ENCODE results near the gene PAN3. TPM values are rescaled to one million over a fixed set of nuclear protein-coding genes. Genes with fewer than 3 reads are reported as not detected.
A peak's percentile ranks its signal among the peaks of the same experiment; 100 is the strongest.

PAN3 gene
- total and polyA plus RNA-seq, 5 donors from 2014 or later = 3.1 to 81.4 (median 3.6) TPM

DNA sequence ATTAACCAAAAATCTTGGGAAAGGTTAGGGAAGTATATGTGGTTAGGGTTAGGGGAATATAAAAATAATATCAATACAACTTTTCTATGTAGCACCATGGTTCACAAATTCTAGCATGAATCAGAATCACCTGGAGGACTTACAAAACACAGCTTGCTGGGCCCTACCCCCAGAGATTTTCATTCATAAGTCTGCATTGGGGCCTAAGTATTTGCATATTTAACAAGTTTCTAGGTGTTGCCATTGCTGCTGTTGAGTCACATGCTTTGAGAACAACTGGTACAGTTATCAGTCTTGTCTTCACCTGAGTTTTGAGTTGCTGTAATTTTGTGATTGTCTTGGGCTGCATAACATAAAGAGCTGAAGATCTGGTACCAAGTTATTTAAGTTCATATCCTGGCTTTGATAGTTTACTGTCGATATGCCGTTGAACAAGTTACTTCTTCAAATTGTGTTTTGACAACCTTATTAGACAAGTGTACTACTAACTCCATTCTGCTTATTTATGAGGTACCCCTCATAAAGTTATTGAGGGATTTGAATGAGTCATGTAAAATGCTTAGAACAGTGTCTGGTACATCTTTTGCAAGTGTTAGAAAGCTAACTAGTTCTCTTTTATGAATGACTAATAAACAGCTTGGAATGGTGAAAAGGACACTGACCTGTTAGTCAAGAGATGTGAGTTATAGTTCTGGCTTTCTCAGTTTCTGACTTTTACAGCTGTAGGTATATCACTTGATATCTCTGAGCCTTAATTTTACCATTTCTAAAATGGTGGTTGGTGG is 132.9 kb downstream of the PAN3 start:
- H3K36me3 ChIP-seq (ENCODE audit: control insufficient read depth, insufficient read depth, low read length) = peaks cover 81% of the 10 kb centered on the region
- Mint-ChIP-seq H3K4me3 (no peak overlapping the region), H3K27ac (peak overlapping the region in 1 of 3 donors; percentile 53), H3K36me3 (peaks cover 41% of the 10 kb centered on the region), H3K9me3 (no peaks in the 10 kb centered on the region), H3K27me3 (no peaks in the 10 kb centered on the region), H3K4me1 (peaks cover 10 to 24% (median 16%) of the 10 kb centered on the region in 4 donors)
- H3K9me3 ChIP-seq (ENCODE audit: control insufficient read depth in 2 of 2, low read length in 2 of 2) = no peaks in the 10 kb centered on the region
- no peak overlapping the region for H3K4me3 ChIP-seq (ENCODE audit: low read depth, low read length)
- no peaks in the 10 kb centered on the region for H3K27me3 ChIP-seq (ENCODE audit: control insufficient read depth, insufficient read depth, low read length)
- peaks cover 4% of the 10 kb centered on the region for H3K4me1 ChIP-seq (ENCODE audit: control insufficient read depth, insufficient read depth, low read length, poor library complexity, severe bottlenecking)
- DNase-seq (no peak), ATAC-seq (ENCODE audit: low read depth in 2 of 2) (no peak)
- H3K27ac ChIP-seq (ENCODE audit: insufficient read depth, low read length, poor library complexity, severe bottlenecking) = no peak overlapping the region

GRCh38 chr13:28273919-28274318 is 135.6 kb downstream of the PAN3 start:
- H3K4me1 ChIP-seq (ENCODE audit: control insufficient read depth, insufficient read depth, low read length, poor library complexity, severe bottlenecking) = no peaks in the 10 kb centered on the region

DNA sequence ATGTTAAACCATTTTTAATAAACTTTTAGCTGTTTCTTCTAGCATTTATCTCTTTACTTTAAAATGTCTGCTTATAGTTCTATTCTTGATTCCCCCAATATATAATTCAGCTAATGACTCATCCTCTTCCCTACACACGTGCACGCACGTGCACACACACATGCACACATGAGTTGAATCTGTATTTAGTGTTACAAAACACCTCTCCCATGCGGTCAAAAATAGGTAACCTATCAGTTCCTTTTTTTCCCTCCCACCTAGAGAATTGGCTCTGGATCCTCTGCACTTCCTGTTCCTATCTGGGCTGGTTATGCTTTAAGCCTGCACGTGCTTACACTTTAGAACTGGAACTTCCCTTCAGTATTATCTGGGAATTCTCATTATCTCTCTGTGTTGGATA is 144.1 kb downstream of the PAN3 start:
- Mint-ChIP-seq H3K4me1 (peaks cover 0 to 22% (median 3%) of the 10 kb centered on the region in 4 donors), H3K27ac (peak overlapping the region in 1 of 3 donors; percentile 28), H3K9me3 (no peaks in the 10 kb centered on the region), H3K4me3 (no peak overlapping the region), H3K36me3 (peaks cover 52% of the 10 kb centered on the region), H3K27me3 (no peaks in the 10 kb centered on the region)
- Histone ChIP-seq H3K9me3 (ENCODE audit: control insufficient read depth in 2 of 2, low read length in 2 of 2) (no peaks in the 10 kb centered on the region), H3K4me3 (ENCODE audit: low read depth, low read length) (no peak overlapping the region), H3K27ac (ENCODE audit: insufficient read depth, low read length, poor library complexity, severe bottlenecking) (no peak overlapping the region), H3K27me3 (ENCODE audit: control insufficient read depth, insufficient read depth, low read length) (no peaks in the 10 kb centered on the region), H3K36me3 (ENCODE audit: control insufficient read depth, insufficient read depth, low read length) (peaks cover 63% of the 10 kb centered on the region), H3K4me1 (ENCODE audit: control insufficient read depth, insufficient read depth, low read length, poor library complexity, severe bottlenecking) (no peaks in the 10 kb centered on the region)
- no peak for ATAC-seq (ENCODE audit: low read depth in 2 of 2)
- no peak for DNase-seq

More at GRCh38 chr13:28273919-28274318, 135.6 kb downstream of the PAN3 start:
- H3K27ac ChIP-seq (ENCODE audit: insufficient read depth, low read length, poor library complexity, severe bottlenecking) = no peak overlapping the region
- H3K36me3 ChIP-seq (ENCODE audit: control insufficient read depth, insufficient read depth, low read length) = peaks cover 76% of the 10 kb centered on the region
- no peak for DNase-seq
- no peak overlapping the region for H3K4me3 ChIP-seq (ENCODE audit: low read depth, low read length)
- Mint-ChIP-seq H3K27ac (peak overlapping the region in 1 of 3 donors; percentile 65), H3K9me3 (no peaks in the 10 kb centered on the region), H3K36me3 (peaks cover 38% of the 10 kb centered on the region), H3K4me1 (peaks cover 1 to 20% (median 8%) of the 10 kb centered on the region in 4 donors), H3K4me3 (no peak overlapping the region), H3K27me3 (no peaks in the 10 kb centered on the region)
- no peaks in the 10 kb centered on the region for H3K9me3 ChIP-seq (ENCODE audit: control insufficient read depth in 2 of 2, low read length in 2 of 2)
- H3K27me3 ChIP-seq (ENCODE audit: control insufficient read depth, insufficient read depth, low read length) = no peaks in the 10 kb centered on the region
- ATAC-seq (ENCODE audit: low read depth in 2 of 2) = no peak

- Histone ChIP-seq H3K4me1 (ENCODE audit: control insufficient read depth, insufficient read depth, low read length, poor library complexity, severe bottlenecking) (no peaks in the 10 kb centered on the region), H3K27me3 (ENCODE audit: control insufficient read depth, insufficient read depth, low read length) (no peaks in the 10 kb centered on the region), H3K36me3 (ENCODE audit: control insufficient read depth, insufficient read depth, low read length) (peaks cover 66% of the 10 kb centered on the region), H3K27ac (ENCODE audit: insufficient read depth, low read length, poor library complexity, severe bottlenecking) (no peak overlapping the region), H3K9me3 (ENCODE audit: control insufficient read depth in 2 of 2, low read length in 2 of 2) (no peaks in the 10 kb centered on the region), H3K4me3 (ENCODE audit: low read depth, low read length) (no peak overlapping the region)
- H3K27ac Mint-ChIP-seq = peak overlapping the region in 1 of 3 donors; percentile 49
- H3K4me3 Mint-ChIP-seq = no peak overlapping the region
- H3K4me1 Mint-ChIP-seq = peaks cover 0 to 21% (median 2%) of the 10 kb centered on the region in 4 donors
- H3K36me3 Mint-ChIP-seq = peaks cover 51% of the 10 kb centered on the region
- no peaks in the 10 kb centered on the region for H3K9me3 Mint-ChIP-seq
- H3K27me3 Mint-ChIP-seq = no peaks in the 10 kb centered on the region
- DNase-seq = no peak
- ATAC-seq (ENCODE audit: low read depth in 2 of 2) = no peak
Measured at GRCh38 chr13:28283600-28283999, 145.3 kb downstream of the PAN3 start.

GRCh38 chr13:28286263-28286662 is 147.9 kb downstream of the PAN3 start:
- no peak overlapping the region for H3K4me3 ChIP-seq (ENCODE audit: low read depth, low read length)
- no peak overlapping the region for H3K4me3 Mint-ChIP-seq
- no peaks in the 10 kb centered on the region for H3K27me3 ChIP-seq (ENCODE audit: control insufficient read depth, insufficient read depth, low read length)
- no peak overlapping the region for H3K27ac ChIP-seq (ENCODE audit: insufficient read depth, low read length, poor library complexity, severe bottlenecking)
- H3K9me3 Mint-ChIP-seq = no peaks in the 10 kb centered on the region
- peaks cover 55% of the 10 kb centered on the region for H3K36me3 ChIP-seq (ENCODE audit: control insufficient read depth, insufficient read depth, low read length)
- DNase-seq (no peak), ATAC-seq (ENCODE audit: low read depth in 2 of 2) (no peak)
- peaks cover 42% of the 10 kb centered on the region for H3K36me3 Mint-ChIP-seq
- H3K27ac Mint-ChIP-seq = peak overlapping the region in 2 of 3 donors; percentile 18 to 63
- no peaks in the 10 kb centered on the region for H3K27me3 Mint-ChIP-seq
- peaks cover 0 to 12% (median under 1%) of the 10 kb centered on the region in 4 donors for H3K4me1 Mint-ChIP-seq
- H3K9me3 ChIP-seq (ENCODE audit: control insufficient read depth in 2 of 2, low read length in 2 of 2) = no peaks in the 10 kb centered on the region
- H3K4me1 ChIP-seq (ENCODE audit: control insufficient read depth, insufficient read depth, low read length, poor library complexity, severe bottlenecking) = no peaks in the 10 kb centered on the region

GRCh38 chr13:28297341-28297740 is 159.0 kb downstream of the PAN3 start:
- Histone ChIP-seq H3K4me3 (ENCODE audit: low read depth, low read length) (no peak overlapping the region), H3K9me3 (ENCODE audit: control insufficient read depth in 2 of 2, low read length in 2 of 2) (no peaks in the 10 kb centered on the region), H3K27me3 (ENCODE audit: control insufficient read depth, insufficient read depth, low read length) (no peaks in the 10 kb centered on the region), H3K36me3 (ENCODE audit: control insufficient read depth, insufficient read depth, low read length) (peaks cover 30% of the 10 kb centered on the region), H3K4me1 (ENCODE audit: control insufficient read depth, insufficient read depth, low read length, poor library complexity, severe bottlenecking) (no peaks in the 10 kb centered on the region), H3K27ac (ENCODE audit: insufficient read depth, low read length, poor library complexity, severe bottlenecking) (no peak overlapping the region)
- H3K27me3 Mint-ChIP-seq = peaks cover 4% of the 10 kb centered on the region
- peaks cover 24% of the 10 kb centered on the region for H3K36me3 Mint-ChIP-seq
- H3K4me3 Mint-ChIP-seq = no peak overlapping the region
- H3K9me3 Mint-ChIP-seq = peaks cover 0 to 2% (median 0%) of the 10 kb centered on the region in 7 donors
- no peak overlapping the region for H3K27ac Mint-ChIP-seq
- DNase-seq (no peak), ATAC-seq (ENCODE audit: low read depth in 2 of 2) (no peak)
- peaks cover 0 to 10% (median 7%) of the 10 kb centered on the region in 4 donors for H3K4me1 Mint-ChIP-seq

- Histone ChIP-seq H3K27me3 (ENCODE audit: control insufficient read depth, insufficient read depth, low read length) (no peaks in the 10 kb centered on the region), H3K4me3 (ENCODE audit: low read depth, low read length) (no peak overlapping the region), H3K4me1 (ENCODE audit: control insufficient read depth, insufficient read depth, low read length, poor library complexity, severe bottlenecking) (no peaks in the 10 kb centered on the region), H3K27ac (ENCODE audit: insufficient read depth, low read length, poor library complexity, severe bottlenecking) (no peak overlapping the region), H3K36me3 (ENCODE audit: control insufficient read depth, insufficient read depth, low read length) (peaks cover 5% of the 10 kb centered on the region), H3K9me3 (ENCODE audit: control insufficient read depth in 2 of 2, low read length in 2 of 2) (no peaks in the 10 kb centered on the region)
- Mint-ChIP-seq H3K27me3 (peaks cover 4% of the 10 kb centered on the region), H3K9me3 (peaks cover 0 to 2% (median 0%) of the 10 kb centered on the region in 7 donors), H3K27ac (no peak overlapping the region), H3K4me3 (no peak overlapping the region), H3K4me1 (peaks cover 0 to 10% (median 7%) of the 10 kb centered on the region in 4 donors), H3K36me3 (peaks cover 6% of the 10 kb centered on the region)
- DNase-seq (no peak), ATAC-seq (ENCODE audit: low read depth in 2 of 2) (no peak)
Measured at GRCh38 chr13:28299916-28300315, 161.6 kb downstream of the PAN3 start.

- Mint-ChIP-seq H3K4me1 (peaks cover 0 to 10% (median 7%) of the 10 kb centered on the region in 4 donors), H3K4me3 (no peak overlapping the region), H3K27ac (no peak overlapping the region), H3K36me3 (no peaks in the 10 kb centered on the region), H3K27me3 (peaks cover 4% of the 10 kb centered on the region), H3K9me3 (peaks cover 0 to 2% (median 0%) of the 10 kb centered on the region in 7 donors)
- DNase-seq = no peak
- Histone ChIP-seq H3K4me3 (ENCODE audit: low read depth, low read length) (no peak overlapping the region), H3K27ac (ENCODE audit: insufficient read depth, low read length, poor library complexity, severe bottlenecking) (no peak overlapping the region), H3K27me3 (ENCODE audit: control insufficient read depth, insufficient read depth, low read length) (no peaks in the 10 kb centered on the region), H3K9me3 (ENCODE audit: control insufficient read depth in 2 of 2, low read length in 2 of 2) (no peaks in the 10 kb centered on the region), H3K4me1 (ENCODE audit: control insufficient read depth, insufficient read depth, low read length, poor library complexity, severe bottlenecking) (no peaks in the 10 kb centered on the region), H3K36me3 (ENCODE audit: control insufficient read depth, insufficient read depth, low read length) (no peaks in the 10 kb centered on the region)
- no peak for ATAC-seq (ENCODE audit: low read depth in 2 of 2)
Measured at GRCh38 chr13:28301839-28302238, 163.5 kb downstream of the PAN3 start.
